Endothelial cell of umbilical vein (primary cell): ENCODE data around the gene CD53. TPM values are rescaled to one million over a fixed set of nuclear protein-coding genes. Genes with fewer than 3 reads are reported as not detected.

Experiments
- BruUV-seq: library from RNA; stranded (reverse); fragments of 400-500 nt; replicated peaks from 2 replicates; lab custom pipeline; 2021; lab: Mats Ljungman, UMichigan
- CTCF ChIA-PET: fragments of 300-600, 350-600 bp; sonication (Branson Sonifier 250); formaldehyde crosslinking; loops from one replicate; lab custom pipeline; 2021; ENCODE audit warnings: antibody characterized with exemption, inconsistent platforms; lab: Charles Lee
- POLR2A ChIA-PET: fragments of 300-600, 350-600 bp; sonication (Branson Sonifier 250); formaldehyde crosslinking; loops from one replicate; lab custom pipeline; 2021; ENCODE audit warnings: antibody characterized with exemption, inconsistent platforms; lab: Charles Lee
- DNase-seq: peaks from one replicate; pipeline ENCODE4 v3.0.0-alpha.2; 2011; ENCODE audit warnings: low read depth, low spot score
- FAIRE-seq: peaks from 2 replicates; lab custom pipeline; 2011; peaks lifted over from hg19 to GRCh38; lab: Jason Lieb, UNC
- H2AFZ ChIP-seq: 2 replicates; pipeline ENCODE4 v1.6.0; 2012; ENCODE audit warnings: low read depth, low read length, control low read depth, inconsistent platforms
- H3K27ac ChIP-seq: 2 replicates; pipeline ENCODE4 v1.5.1; 2011; ENCODE audit warnings: low read depth, mild to moderate bottlenecking, control low read depth, low read length, moderate library complexity; ENCODE audit not compliant: insufficient read depth
- H3K27me3 ChIP-seq, 2 experiments: 2 replicates each; pipeline versions ENCODE4 v1.6.0 to v1.6.1; 2011; ENCODE audit warnings: low read length in 2 of 2, mixed read lengths in 1 of 2; ENCODE audit not compliant: control insufficient read depth in 2 of 2, insufficient read depth in 2 of 2
- H3K36me3 ChIP-seq, 2 experiments: 2 replicates in 1 of 2; 3 replicates in 1 of 2; pipeline ENCODE4 v1.5.1; 2011; ENCODE audit warnings: low read length in 2 of 2, mild to moderate bottlenecking in 1 of 2, moderate library complexity in 1 of 2; ENCODE audit not compliant: control insufficient read depth in 2 of 2, insufficient read depth in 2 of 2; ENCODE audit errors: extremely low read depth in 1 of 2
- H3K4me1 ChIP-seq: 3 replicates; pipeline ENCODE4 v1.5.1; 2011; ENCODE audit warnings: mild to moderate bottlenecking, low read length; ENCODE audit not compliant: control insufficient read depth, insufficient read depth; ENCODE audit errors: extremely low read depth
- H3K4me2 ChIP-seq: 2 replicates; pipeline ENCODE4 v1.6.1; 2011; ENCODE audit warnings: low read length, control low read depth, mixed read lengths; ENCODE audit not compliant: insufficient read depth
- H3K4me3 ChIP-seq, 3 experiments: fragments of 200-600 bp in 1 of 3; sonication (generic), shearing (Covaris generic) in 1 of 3; replicated peaks in 1 of 3; 2 replicates each; pipeline ENCODE4 v1.5.1; 2011 to 2016; ENCODE audit warnings: control low read depth in 3 of 3, low read length in 3 of 3, mild to moderate bottlenecking in 2 of 3, inconsistent platforms in 1 of 3, low read depth in 1 of 3, moderate library complexity in 1 of 3; ENCODE audit not compliant: insufficient read depth in 1 of 3
- H3K79me2 ChIP-seq: 2 replicates; pipeline ENCODE4 v1.6.0; 2012; ENCODE audit warnings: low read length, inconsistent platforms; ENCODE audit not compliant: control insufficient read depth, insufficient read depth
- H3K9ac ChIP-seq: replicated peaks from 2 replicates; pipeline ENCODE3; 2011; ENCODE audit warnings: low read length, control low read depth; ENCODE audit not compliant: insufficient read depth; ENCODE audit errors: extremely low read depth
- H3K9me1 ChIP-seq: replicated peaks from 3 replicates; pipeline ENCODE4 v1.6.0; 2011; ENCODE audit warnings: mild to moderate bottlenecking, low read length; ENCODE audit not compliant: control insufficient read depth, insufficient read depth; ENCODE audit errors: extremely low read depth
- H3K9me3 ChIP-seq: replicated peaks from 2 replicates; pipeline ENCODE4 v1.5.1; 2012; ENCODE audit warnings: low read length, inconsistent platforms; ENCODE audit not compliant: control insufficient read depth, insufficient read depth
- H4K20me1 ChIP-seq: replicated peaks from 2 replicates; pipeline ENCODE3; 2011; ENCODE audit warnings: mild to moderate bottlenecking, low read length; ENCODE audit not compliant: control insufficient read depth, insufficient read depth; ENCODE audit errors: extremely low read depth
- CTCF ChIP-seq, 2 donors: IDR thresholded peaks; 1 replicate in 1 of 2; 2 replicates in 1 of 2; pipeline ENCODE4 v1.5.1; 2011; ENCODE audit warnings: low read length in 2 of 2, mild to moderate bottlenecking in 2 of 2, moderate library complexity in 2 of 2, control low read depth in 1 of 2, inconsistent platforms in 1 of 2, low read depth in 1 of 2; ENCODE audit not compliant: insufficient read depth in 1 of 2; ENCODE audit errors: extremely low read depth in 1 of 2
- EZH2 ChIP-seq: IDR thresholded peaks from 2 replicates; pipeline ENCODE4 v1.6.1; 2012; ENCODE audit warnings: borderline replicate concordance, low read depth, mild to moderate bottlenecking, moderate library complexity, low read length, inconsistent platforms; ENCODE audit not compliant: severe bottlenecking
- FOS ChIP-seq: IDR thresholded peaks from 2 replicates; pipeline ENCODE4 v1.6.1; 2011; ENCODE audit warnings: mild to moderate bottlenecking, low read length, moderate library complexity, borderline replicate concordance; ENCODE audit not compliant: insufficient read depth
- GATA2 ChIP-seq: IDR thresholded peaks from 2 replicates; pipeline ENCODE4 v1.7.0; 2011; ENCODE audit warnings: low read depth, mild to moderate bottlenecking, moderate library complexity, mixed read lengths, low read length; ENCODE audit not compliant: insufficient read length, insufficient read depth
- JUN ChIP-seq: IDR thresholded peaks from 2 replicates; pipeline ENCODE4 v1.6.1; 2011; ENCODE audit warnings: borderline replicate concordance, low read depth; ENCODE audit not compliant: insufficient read length, insufficient read depth
- MAX ChIP-seq: IDR thresholded peaks from 2 replicates; pipeline ENCODE4 v1.6.1; 2011; ENCODE audit not compliant: insufficient read depth, insufficient read length
- MYC ChIP-seq: IDR thresholded peaks from one replicate; pipeline ENCODE4 v1.6.1; 2011; ENCODE audit warnings: mild to moderate bottlenecking, low read depth, low read length
- POLR2A ChIP-seq: IDR thresholded peaks from 2 replicates; pipeline ENCODE4 v1.6.1; 2012; ENCODE audit warnings: low read depth, mild to moderate bottlenecking, control low read depth, low read length
- POLR2AphosphoS5 ChIP-seq: IDR thresholded peaks from 2 replicates; pipeline ENCODE4 v1.6.1; 2012; ENCODE audit warnings: low read depth, mild to moderate bottlenecking, control low read depth, low read length, moderate library complexity; ENCODE audit not compliant: insufficient read depth
- dilution Hi-C: fragments of 300-500 bp; cut with MboI; formaldehyde crosslinking; loops from one replicate; pipeline ENCODE4 v1.15.0; 2019; ENCODE audit warnings: low sequenced_read_pairs; ENCODE audit not compliant: extremely low pct_ligation_motif_present
- intact Hi-C: fragments of 100-400 bp; cut with micrococcal nuclease; formaldehyde crosslinking; loops from one replicate; pipeline ENCODE4 v1.10.0; 2022
- polyA plus RNA-seq, 4 experiments: library from polyadenylated mRNA; depleted of rRNA in 3 of 4; stranded (reverse) in 3 of 4; unstranded in 1 of 4; fragments of >200 nt; gene quantifications; 2 replicates each; pipeline versions ENCODE4 v1.2.1 to v1.2.3, GENCODE V29; 2011 to 2012; ENCODE audit warnings: missing spikeins in 1 of 4
- total RNA-seq: library from RNA; stranded (reverse); gene quantifications from 2 replicates; pipeline ENCODE4 v1.2.3, GENCODE V29; 2021

Gene CD53
- total and polyA plus RNA-seq, 2 donors (not counting 3 experiments of a cell fraction or from before 2014, with no cell fraction given), result 0.35 TPM; not detected in 1

GRCh38 chr1:110870721-110871388 lies 2.1 kb upstream of the CD53 start:
- Histone ChIP-seq H3K4me3 (no peak overlapping the region), H4K20me1 (no peaks in the 10 kb centered on the region), H3K4me1 (no peaks in the 10 kb centered on the region), H3K79me2 (no peaks in the 10 kb centered on the region), H3K4me2 (no peak overlapping the region), H3K27ac (no peak overlapping the region), H3K9me3 (no peaks in the 10 kb centered on the region), H3K36me3 (no peaks in the 10 kb centered on the region), H3K9ac (no peak overlapping the region), H3K9me1 (no peaks in the 10 kb centered on the region), H3K27me3 (no peaks in the 10 kb centered on the region), H2AFZ (no peak overlapping the region)
- intact Hi-C loops (no loop called here), dilution Hi-C loops (no loop called here)
- FAIRE-seq (no peak), DNase-seq (no peak)
- no peak for TF ChIP-seq FOS
- TF ChIP-seq GATA2, result no peak
- TF ChIP-seq CTCF (IDR thresholded peaks at IDR 0.05; ENCODE audit: extremely low read depth in 1 of 2, insufficient read depth in 1 of 2, low read depth in 1 of 2, low read length in 2 of 2), result no peak
- no peak for TF ChIP-seq MAX
- TF ChIP-seq POLR2A, result no peak
- no peak for TF ChIP-seq EZH2
- no peak for TF ChIP-seq MYC
- TF ChIP-seq POLR2AphosphoS5, result no peak
- no peak for TF ChIP-seq JUN
- BruUV-seq, result no TSS peak
- ChIA-PET CTCF (no interaction called here), POLR2A (no interaction called here)
